IPS-11a (cell line): ENCODE results near the gene WDR70.
"Not testable (repeated sequence)": the region's sequence is repeated elsewhere in the genome, so short reads cannot be mapped to it uniquely, and the experiment has no call there.

Source experiments
- H3K4me3 ChIP-seq: one replicate; pipeline ENCODE4 v1.5.1; 2013; ENCODE audit warnings: low read depth, low read length, control low read depth

The WDR70 gene

GRCh38 chr5:37568018-37568753 lies 189.1 kb downstream of the WDR70 start:
- no peak overlapping the region for H3K4me3 ChIP-seq

DNA sequence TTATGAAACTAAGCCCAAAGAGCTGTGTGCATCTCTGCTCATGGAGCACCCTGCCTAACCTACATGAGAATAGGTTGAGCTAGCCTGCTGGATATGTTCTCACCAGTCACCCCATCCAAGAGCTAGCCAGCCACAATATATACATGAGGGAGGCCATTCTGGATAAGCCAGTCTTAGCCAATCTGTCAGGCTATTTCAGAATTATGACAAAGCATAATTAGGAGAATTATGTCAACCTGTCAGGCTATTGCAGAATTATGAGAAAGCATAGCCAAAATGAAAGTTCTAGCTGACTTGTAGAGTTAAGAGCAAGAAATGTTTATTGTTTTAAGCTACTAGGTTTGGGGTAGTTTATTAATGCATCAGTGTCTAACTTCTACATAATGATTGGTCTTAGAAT lies 189.8 kb downstream of the WDR70 start:
- H3K4me3 ChIP-seq: no peak overlapping the region

DNA sequence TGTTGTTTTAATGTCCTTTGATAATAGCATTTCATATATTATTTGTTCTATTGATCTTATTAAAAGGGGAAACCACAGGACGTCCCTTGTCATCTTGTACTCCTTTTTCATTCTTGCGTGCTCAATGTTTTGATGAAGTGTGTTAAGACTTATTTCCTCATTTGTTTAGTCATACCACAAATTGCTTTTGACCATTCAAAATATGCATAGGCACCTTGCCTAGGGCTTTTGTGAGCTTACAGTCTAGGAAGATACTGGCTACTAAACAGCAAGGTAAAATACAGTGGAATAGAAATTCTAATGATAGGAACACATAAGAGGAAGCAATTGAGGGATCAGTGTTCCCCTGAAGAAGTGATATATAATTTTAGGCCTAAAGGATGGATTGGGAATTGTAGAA lies 190.3 kb downstream of the WDR70 start:
- no peak overlapping the region for H3K4me3 ChIP-seq

GRCh38 chr5:37570597-37570996 lies 191.5 kb downstream of the WDR70 start:
- H3K4me3 ChIP-seq: no peak overlapping the region

DNA sequence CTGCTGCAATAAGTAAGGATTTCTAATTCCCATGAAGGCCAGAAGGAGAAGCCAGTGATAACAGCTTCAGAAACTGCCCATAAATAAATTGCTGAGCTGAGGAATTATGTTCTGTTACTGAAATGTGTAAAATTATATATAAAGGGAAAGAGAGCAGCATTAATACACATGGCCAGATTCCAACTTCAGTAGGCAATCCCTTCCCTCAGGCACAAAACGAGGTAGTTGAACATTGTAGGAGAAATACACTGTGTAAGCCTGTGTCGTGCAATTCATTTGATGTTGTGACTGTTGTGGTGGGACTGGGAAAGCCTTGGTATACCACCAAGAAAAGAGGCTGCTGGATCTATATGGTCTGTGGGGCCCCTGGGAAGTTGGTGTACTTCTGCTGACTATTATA lies 192.9 kb downstream of the WDR70 start:
- H3K4me3 ChIP-seq: no peak overlapping the region

DNA sequence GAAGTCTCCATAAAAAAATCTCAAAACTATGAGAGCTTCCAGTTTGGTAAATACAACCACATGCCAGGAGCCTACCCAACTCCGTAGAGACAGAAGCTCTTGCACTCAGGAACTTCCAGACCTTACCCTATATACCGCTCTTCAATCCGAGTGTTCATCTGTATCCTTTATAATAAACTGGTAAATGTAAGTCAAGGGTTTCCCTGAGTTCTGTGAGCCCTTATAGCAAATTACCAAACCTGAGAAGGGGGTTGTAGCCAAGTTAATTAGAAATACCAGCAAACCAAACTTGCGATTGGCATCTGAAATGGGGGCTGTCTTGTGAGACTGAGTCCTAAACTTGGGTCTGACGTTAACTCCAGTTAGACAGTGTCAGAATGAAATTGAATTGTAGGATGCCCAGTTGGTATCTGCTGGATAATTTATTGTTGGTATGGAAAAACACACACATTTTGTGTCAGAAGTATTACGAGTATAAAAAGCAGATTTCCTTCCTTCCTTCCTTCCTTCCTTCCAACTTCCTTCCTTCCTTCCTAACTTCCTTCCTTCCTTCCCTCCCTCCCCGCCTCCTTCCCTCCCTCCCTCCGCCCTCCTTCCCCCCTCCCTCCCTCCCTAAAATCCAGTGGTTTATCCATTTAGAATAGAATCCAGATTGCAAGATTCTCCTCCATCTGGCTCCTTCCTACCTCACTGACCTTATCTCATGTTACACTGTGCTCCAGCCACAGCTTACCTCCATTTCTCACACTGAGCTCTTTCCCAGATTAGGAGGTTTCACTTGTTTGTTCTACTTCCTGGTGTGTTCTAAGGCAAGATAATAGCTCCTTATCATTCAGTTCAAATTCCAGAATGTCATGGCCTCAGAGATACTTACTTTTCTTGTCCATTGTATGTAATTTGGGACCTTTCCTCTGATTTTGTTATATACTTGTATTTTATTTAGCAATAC lies 196.7 kb downstream of the WDR70 start:
- H3K4me3 ChIP-seq: no peak overlapping the region

- no peak overlapping the region for H3K4me3 ChIP-seq
Measured at GRCh38 chr5:37576552-37576951, 197.4 kb downstream of the WDR70 start.

- no peak overlapping the region for H3K4me3 ChIP-seq
Measured at GRCh38 chr5:37578176-37578575, 199.1 kb downstream of the WDR70 start.

- no peak overlapping the region for H3K4me3 ChIP-seq
Measured at GRCh38 chr5:37580106-37580505, 201.0 kb downstream of the WDR70 start.

GRCh38 chr5:37582202-37582601 lies 203.1 kb downstream of the WDR70 start:
- no peak overlapping the region for H3K4me3 ChIP-seq

GRCh38 chr5:37593292-37593691 lies 214.2 kb downstream of the WDR70 start:
- not testable (repeated sequence) for H3K4me3 ChIP-seq

DNA sequence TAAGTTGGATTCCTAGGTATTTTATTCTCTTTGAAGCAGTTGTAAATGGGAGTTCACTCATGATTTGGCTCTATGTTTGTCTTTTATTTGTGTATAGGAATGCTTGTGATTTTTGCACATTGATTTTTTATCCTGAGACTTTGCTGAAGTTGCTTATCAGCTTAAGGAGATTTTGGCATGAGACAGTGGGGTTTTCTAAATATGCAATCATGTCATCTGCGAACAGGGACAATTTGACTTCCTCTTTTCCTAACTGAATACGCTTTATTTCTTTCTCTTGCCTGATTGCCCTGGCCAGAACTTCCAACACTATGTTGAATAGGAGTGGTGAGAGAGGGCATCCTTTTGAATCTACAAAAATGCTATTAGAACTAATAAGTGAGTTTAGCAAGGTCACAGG lies 215.7 kb downstream of the WDR70 start:
- H3K4me3 ChIP-seq: not testable (repeated sequence)

GRCh38 chr5:37598733-37599132 lies 219.6 kb downstream of the WDR70 start:
- H3K4me3 ChIP-seq: no peak overlapping the region

DNA sequence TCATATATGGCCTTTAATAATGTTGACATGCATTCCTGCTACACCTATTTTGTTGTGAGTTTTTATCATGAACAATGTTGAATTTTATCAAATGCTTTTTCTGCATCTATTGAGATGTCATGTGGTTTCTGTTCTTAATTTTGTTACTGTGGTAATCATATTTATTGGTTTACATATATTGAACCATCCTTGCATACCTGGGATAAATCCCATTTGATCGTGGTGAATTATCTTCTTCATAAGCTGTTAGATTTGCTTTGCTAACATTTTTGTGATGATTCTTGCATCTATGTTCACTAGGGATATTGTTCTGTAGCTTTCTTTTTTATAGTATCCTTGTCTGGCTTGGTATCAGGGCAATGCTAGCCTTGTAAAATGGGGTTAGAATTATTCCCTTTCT lies 222.0 kb downstream of the WDR70 start:
- no peak overlapping the region for H3K4me3 ChIP-seq

- no peak overlapping the region for H3K4me3 ChIP-seq
Measured at GRCh38 chr5:37603072-37603471, 224.0 kb downstream of the WDR70 start.

DNA sequence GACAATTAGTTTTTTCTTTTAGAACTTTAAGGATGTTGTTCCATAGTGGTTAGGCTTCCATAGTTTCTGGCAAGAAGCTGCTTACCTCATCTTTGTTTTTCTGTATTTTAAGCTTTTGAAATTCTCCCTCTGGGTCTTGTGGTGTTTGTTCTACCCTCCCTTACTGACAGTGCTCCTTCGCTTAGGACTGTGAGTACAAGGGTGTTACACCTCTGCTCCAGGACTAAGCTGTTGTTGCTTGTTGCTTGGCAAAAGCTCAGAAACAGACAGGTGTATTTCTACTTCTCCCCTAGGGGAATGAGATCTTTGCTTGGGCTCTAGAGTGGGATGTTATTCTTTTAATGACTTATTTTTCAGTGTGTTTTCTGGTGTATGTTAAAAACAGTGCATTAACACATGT lies 225.2 kb downstream of the WDR70 start:
- no peak overlapping the region for H3K4me3 ChIP-seq

DNA sequence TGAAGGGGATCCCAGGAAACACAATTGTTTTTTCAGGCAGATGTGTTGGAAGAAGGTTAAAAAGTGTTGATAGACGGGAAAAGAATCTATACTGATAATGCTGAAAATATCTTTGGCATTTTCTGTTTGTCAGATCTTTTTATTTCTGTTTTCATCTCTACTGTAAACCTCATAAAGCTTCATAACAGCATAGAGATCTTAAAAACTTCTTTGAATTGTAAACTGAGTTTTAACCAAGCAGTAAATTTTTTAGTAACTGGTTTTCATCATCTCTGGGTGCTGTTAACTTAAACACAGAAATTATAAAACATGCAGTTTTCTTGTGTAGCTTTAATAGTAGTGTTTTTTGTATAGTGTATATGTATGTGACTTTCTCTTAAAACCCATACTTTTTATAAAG lies 227.0 kb downstream of the WDR70 start:
- H3K4me3 ChIP-seq: no peak overlapping the region

GRCh38 chr5:37606632-37607248 lies 227.6 kb downstream of the WDR70 start:
- H3K4me3 ChIP-seq: no peak overlapping the region

GRCh38 chr5:37615184-37615583 lies 236.1 kb downstream of the WDR70 start:
- no peak overlapping the region for H3K4me3 ChIP-seq

GRCh38 chr5:37619353-37619752 lies 240.2 kb downstream of the WDR70 start:
- H3K4me3 ChIP-seq: no peak overlapping the region

- not testable (repeated sequence) for H3K4me3 ChIP-seq
Measured at GRCh38 chr5:37622354-37622753, 243.2 kb downstream of the WDR70 start.

GRCh38 chr5:37626266-37626665 lies 247.1 kb downstream of the WDR70 start:
- no peak overlapping the region for H3K4me3 ChIP-seq
